H1 (cell line): ENCODE data around the gene SPOP. TPM values are rescaled to one million over a fixed set of nuclear protein-coding genes. Genes with fewer than 3 reads are reported as not detected.

ENCODE experiments used
- TAF1 ChIP-seq: IDR thresholded peaks from 2 replicates; pipeline ENCODE4 v1.6.1; 2011; ENCODE audit warnings: mild to moderate bottlenecking, low read depth, low read length
- polyA plus RNA-seq, 7 experiments: library from polyadenylated mRNA; depleted of rRNA in 3 of 7; stranded (reverse) in 5 of 7; unstranded in 2 of 7; fragments of >200 nt in 5 of 7; fragments of 200-250 nt in 2 of 7; gene quantifications; 1 replicate in 5 of 7; 2 replicates in 1 of 7; 4 replicates in 1 of 7; pipeline versions ENCODE4 v1.2.1 to v1.2.3, GENCODE V29; 2011 to 2013; ENCODE audit warnings: missing spikeins in 2 of 7, mixed read lengths in 2 of 7
- total RNA-seq: library from RNA; stranded (reverse); fragmentation: NEBNext Ultra II Directional; extraction: Animal tissue kit (Norgen Biotek cat#: 25700); gene quantifications from 2 replicates; pipeline ENCODE4 v1.2.1, GENCODE V29; 2021
- TF ChIP-seq, protein P1 (sequence below): fragments of 300-600 bp; sonication (generic); IDR thresholded peaks from 2 replicates; pipeline ENCODE4 v1.7.1; 2012; ENCODE audit warnings: low read length, moderate library complexity, mild to moderate bottlenecking, inconsistent platforms; ENCODE audit not compliant: insufficient replicate concordance

SPOP gene
- total and polyA plus RNA-seq, 2 of the 8 experiments (the other 6 are each of a cell fraction or from before 2014, with no cell fraction given), result 13.3 to 25.6 TPM

DNA sequence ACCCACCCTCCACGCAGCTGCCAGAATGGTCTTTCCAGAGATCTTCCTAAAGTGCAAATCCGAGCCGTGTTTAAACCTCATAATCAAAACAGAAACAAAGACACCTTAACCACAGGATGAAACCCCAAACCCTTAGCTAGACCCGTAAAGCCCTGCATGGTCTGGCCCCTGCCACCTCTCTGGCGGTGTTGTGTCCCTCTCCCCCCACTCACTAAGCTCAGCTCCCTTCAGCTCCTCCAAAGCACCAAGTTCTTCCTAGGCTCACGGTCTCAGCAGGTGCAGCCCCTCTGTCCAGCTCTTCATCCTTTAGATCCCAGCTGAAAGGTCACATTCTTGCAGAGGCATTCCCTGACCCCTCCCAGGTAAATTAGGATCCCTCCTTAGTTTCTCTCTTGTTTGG lies 106.6 kb downstream of the SPOP start (continued):
- TF ChIP-seq, protein P1, sequence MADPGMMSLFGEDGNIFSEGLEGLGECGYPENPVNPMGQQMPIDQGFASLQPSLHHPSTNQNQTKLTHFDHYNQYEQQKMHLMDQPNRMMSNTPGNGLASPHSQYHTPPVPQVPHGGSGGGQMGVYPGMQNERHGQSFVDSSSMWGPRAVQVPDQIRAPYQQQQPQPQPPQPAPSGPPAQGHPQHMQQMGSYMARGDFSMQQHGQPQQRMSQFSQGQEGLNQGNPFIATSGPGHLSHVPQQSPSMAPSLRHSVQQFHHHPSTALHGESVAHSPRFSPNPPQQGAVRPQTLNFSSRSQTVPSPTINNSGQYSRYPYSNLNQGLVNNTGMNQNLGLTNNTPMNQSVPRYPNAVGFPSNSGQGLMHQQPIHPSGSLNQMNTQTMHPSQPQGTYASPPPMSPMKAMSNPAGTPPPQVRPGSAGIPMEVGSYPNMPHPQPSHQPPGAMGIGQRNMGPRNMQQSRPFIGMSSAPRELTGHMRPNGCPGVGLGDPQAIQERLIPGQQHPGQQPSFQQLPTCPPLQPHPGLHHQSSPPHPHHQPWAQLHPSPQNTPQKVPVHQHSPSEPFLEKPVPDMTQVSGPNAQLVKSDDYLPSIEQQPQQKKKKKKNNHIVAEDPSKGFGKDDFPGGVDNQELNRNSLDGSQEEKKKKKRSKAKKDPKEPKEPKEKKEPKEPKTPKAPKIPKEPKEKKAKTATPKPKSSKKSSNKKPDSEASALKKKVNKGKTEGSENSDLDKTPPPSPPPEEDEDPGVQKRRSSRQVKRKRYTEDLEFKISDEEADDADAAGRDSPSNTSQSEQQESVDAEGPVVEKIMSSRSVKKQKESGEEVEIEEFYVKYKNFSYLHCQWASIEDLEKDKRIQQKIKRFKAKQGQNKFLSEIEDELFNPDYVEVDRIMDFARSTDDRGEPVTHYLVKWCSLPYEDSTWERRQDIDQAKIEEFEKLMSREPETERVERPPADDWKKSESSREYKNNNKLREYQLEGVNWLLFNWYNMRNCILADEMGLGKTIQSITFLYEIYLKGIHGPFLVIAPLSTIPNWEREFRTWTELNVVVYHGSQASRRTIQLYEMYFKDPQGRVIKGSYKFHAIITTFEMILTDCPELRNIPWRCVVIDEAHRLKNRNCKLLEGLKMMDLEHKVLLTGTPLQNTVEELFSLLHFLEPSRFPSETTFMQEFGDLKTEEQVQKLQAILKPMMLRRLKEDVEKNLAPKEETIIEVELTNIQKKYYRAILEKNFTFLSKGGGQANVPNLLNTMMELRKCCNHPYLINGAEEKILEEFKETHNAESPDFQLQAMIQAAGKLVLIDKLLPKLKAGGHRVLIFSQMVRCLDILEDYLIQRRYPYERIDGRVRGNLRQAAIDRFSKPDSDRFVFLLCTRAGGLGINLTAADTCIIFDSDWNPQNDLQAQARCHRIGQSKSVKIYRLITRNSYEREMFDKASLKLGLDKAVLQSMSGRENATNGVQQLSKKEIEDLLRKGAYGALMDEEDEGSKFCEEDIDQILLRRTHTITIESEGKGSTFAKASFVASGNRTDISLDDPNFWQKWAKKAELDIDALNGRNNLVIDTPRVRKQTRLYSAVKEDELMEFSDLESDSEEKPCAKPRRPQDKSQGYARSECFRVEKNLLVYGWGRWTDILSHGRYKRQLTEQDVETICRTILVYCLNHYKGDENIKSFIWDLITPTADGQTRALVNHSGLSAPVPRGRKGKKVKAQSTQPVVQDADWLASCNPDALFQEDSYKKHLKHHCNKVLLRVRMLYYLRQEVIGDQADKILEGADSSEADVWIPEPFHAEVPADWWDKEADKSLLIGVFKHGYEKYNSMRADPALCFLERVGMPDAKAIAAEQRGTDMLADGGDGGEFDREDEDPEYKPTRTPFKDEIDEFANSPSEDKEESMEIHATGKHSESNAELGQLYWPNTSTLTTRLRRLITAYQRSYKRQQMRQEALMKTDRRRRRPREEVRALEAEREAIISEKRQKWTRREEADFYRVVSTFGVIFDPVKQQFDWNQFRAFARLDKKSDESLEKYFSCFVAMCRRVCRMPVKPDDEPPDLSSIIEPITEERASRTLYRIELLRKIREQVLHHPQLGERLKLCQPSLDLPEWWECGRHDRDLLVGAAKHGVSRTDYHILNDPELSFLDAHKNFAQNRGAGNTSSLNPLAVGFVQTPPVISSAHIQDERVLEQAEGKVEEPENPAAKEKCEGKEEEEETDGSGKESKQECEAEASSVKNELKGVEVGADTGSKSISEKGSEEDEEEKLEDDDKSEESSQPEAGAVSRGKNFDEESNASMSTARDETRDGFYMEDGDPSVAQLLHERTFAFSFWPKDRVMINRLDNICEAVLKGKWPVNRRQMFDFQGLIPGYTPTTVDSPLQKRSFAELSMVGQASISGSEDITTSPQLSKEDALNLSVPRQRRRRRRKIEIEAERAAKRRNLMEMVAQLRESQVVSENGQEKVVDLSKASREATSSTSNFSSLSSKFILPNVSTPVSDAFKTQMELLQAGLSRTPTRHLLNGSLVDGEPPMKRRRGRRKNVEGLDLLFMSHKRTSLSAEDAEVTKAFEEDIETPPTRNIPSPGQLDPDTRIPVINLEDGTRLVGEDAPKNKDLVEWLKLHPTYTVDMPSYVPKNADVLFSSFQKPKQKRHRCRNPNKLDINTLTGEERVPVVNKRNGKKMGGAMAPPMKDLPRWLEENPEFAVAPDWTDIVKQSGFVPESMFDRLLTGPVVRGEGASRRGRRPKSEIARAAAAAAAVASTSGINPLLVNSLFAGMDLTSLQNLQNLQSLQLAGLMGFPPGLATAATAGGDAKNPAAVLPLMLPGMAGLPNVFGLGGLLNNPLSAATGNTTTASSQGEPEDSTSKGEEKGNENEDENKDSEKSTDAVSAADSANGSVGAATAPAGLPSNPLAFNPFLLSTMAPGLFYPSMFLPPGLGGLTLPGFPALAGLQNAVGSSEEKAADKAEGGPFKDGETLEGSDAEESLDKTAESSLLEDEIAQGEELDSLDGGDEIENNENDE, result no peak
- TF ChIP-seq TAF1, result no peak
- TF ChIP-seq, all 59 proteins: peak for 0
